22Rv1 (cell line): ENCODE data around the gene IQSEC2.

Experiments
- H3K27ac ChIP-seq: fragments of 450-650 bp; 2 replicates; pipeline ENCODE4 v1.5.1; 2017
- ZFX ChIP-seq: fragments of 450-650 bp; IDR thresholded peaks from 2 replicates; pipeline ENCODE4 v1.6.1; 2017; ENCODE audit warnings: antibody characterized with exemption, borderline replicate concordance
- TF ChIP-seq, protein P1 (sequence below): fragments of 450-650 bp; IDR thresholded peaks from 2 replicates; pipeline ENCODE4 v1.5.1; 2017; ENCODE audit warnings: mild to moderate bottlenecking

Gene IQSEC2

DNA sequence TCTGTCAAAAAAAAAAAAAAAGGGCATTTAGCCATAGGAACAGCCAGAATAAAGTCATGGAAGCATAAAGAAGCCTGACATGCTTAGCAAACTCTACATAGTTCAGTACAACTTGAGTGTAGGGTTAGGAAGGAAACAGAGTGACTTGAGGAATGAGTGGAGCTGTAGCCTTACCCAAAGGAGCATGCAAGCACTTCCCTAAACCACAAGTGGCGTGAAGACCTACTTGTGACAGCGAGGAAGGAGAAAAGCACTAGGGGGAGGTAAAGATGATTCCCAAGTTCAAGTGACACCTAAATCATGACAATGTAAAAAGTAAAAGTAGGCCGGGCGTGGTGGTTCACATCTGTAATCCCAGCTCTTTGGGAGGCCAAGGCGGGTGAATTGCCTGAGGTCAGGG lies 21.8 kb upstream of the IQSEC2 start:
- TF ChIP-seq ZFX: no peak
- TF ChIP-seq, protein P1, sequence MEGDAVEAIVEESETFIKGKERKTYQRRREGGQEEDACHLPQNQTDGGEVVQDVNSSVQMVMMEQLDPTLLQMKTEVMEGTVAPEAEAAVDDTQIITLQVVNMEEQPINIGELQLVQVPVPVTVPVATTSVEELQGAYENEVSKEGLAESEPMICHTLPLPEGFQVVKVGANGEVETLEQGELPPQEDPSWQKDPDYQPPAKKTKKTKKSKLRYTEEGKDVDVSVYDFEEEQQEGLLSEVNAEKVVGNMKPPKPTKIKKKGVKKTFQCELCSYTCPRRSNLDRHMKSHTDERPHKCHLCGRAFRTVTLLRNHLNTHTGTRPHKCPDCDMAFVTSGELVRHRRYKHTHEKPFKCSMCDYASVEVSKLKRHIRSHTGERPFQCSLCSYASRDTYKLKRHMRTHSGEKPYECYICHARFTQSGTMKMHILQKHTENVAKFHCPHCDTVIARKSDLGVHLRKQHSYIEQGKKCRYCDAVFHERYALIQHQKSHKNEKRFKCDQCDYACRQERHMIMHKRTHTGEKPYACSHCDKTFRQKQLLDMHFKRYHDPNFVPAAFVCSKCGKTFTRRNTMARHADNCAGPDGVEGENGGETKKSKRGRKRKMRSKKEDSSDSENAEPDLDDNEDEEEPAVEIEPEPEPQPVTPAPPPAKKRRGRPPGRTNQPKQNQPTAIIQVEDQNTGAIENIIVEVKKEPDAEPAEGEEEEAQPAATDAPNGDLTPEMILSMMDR: no peak
- H3K27ac ChIP-seq: peak overlapping the region; percentile 97

DNA sequence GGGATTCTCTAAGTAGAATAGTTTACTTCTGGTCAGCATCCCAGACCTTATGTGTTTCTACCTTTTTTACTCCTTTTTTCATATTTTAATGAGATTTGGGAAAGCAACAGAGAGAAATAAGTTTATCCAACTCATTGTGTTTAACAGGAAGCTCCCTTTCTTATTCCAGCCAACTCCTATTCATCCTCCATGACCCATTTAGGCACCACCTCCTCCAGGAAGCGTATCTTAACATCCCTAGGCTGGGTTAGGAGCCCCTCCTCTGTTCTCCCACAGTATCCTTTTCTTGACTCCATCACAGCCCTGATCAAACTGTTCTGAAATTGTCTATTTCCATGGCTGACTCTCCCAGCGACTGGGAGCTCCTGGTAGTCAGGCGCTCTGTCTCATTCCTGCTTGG lies 18.8 kb upstream of the IQSEC2 start:
- TF ChIP-seq ZFX: no peak
- TF ChIP-seq, protein P1: no peak
- H3K27ac ChIP-seq: peak overlapping the region; percentile 97

DNA sequence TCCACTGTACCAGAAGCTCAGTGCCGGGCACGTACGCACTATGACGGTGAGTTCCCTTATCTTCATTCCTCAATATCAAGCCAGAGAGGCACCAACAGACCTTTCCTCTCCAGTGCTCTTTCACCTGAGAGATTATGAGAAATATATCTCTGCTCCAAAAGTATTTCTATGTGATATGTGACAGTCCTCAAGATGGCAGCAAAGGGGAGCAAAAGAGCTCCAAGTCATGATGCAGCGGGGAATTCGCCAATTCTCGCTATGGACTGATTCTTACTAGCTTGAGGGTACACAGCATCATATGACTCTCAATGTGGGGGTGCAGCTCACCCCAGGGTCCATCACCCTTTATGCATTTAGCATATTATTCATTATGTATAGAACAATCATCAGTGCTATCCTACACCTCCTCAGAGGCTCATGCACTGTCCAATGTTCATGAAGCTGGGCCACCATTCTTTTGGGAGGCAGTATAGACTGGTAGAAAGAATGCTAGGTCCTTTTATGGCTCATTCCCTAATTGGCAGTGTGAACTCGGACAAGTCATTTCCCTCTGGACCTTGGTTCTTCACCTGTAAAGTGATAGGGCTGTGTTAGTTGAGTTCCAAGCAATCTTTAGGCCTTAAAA lies 12.8 kb upstream of the IQSEC2 start:
- peak overlapping the region; percentile 97 for H3K27ac ChIP-seq
- TF ChIP-seq, protein P1: peak; percentile 34
- no peak for TF ChIP-seq ZFX

DNA sequence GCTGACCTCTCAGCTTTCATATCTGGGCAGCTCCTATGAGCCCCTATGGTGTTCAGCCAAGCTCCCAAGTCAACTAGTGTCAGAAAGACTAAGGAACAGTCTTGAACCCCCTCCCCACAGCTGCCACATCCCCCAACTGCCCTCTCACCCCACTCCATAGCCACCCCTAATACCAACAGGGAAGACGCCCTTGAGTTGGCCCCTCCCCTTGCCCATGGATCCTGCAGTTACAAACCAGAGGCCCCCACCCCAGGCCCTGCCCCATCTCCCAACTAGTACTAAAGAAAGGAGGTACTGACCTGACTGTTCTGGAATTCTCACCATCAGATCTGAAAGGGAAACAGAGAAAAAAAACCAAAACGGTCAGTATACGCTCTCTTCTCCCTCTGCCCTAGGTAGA lies 10.2 kb upstream of the IQSEC2 start:
- peak overlapping the region; percentile 97 for H3K27ac ChIP-seq
- TF ChIP-seq ZFX: no peak
- TF ChIP-seq, protein P1: no peak

DNA sequence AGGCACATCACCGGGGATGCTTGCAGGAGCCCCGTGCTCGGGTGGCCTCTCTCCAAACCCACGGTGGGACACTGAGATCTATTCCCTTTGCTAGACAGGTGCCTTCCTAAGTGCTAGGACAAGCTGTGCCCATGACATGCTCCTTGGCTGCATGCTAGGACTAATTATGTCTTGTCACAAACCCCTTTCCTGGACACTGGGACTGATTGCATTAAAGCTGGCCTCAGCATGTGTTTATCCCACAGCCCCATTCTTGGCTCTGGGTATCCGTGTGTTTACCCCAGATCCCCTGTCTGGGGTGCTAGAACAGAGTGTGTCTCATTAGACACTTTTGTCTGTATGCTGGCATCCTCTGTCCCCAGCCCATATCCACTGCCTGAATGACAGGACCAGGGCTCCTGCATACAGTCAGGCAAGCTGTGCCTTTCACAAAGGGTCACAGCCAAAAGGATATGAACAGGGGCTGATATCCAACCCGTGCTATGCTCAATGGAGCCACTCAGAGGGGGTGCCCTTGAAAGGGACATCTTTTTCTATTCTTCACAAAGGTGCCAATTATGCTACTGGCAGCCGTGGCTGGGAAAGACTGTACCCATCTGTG lies 9.2 kb upstream of the IQSEC2 start:
- peak overlapping the region; percentile 97 for H3K27ac ChIP-seq
- TF ChIP-seq ZFX: no peak
- TF ChIP-seq, protein P1: no peak

DNA sequence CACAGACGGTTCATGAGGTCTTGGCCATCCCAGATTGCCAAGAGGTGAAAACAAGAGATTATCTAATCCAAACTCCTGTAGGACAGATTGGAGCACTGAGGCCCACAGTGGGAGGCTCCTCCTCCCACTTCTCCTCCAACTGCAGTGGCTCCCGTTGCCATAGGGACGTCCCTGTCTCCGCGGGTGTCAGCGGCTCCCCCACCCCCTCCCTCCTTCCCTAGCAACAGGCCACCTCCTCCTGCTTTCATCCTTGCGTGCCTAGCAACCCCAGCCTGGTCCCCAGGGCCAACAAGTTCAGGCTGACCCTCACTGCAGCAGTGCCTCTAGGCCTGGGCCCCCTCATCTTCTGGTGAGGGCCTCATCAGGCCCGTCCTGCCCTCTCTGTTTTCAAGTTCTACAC lies 6.8 kb upstream of the IQSEC2 start:
- TF ChIP-seq, protein P1: no peak
- no peak for TF ChIP-seq ZFX
- peak overlapping the region; percentile 97 for H3K27ac ChIP-seq

DNA sequence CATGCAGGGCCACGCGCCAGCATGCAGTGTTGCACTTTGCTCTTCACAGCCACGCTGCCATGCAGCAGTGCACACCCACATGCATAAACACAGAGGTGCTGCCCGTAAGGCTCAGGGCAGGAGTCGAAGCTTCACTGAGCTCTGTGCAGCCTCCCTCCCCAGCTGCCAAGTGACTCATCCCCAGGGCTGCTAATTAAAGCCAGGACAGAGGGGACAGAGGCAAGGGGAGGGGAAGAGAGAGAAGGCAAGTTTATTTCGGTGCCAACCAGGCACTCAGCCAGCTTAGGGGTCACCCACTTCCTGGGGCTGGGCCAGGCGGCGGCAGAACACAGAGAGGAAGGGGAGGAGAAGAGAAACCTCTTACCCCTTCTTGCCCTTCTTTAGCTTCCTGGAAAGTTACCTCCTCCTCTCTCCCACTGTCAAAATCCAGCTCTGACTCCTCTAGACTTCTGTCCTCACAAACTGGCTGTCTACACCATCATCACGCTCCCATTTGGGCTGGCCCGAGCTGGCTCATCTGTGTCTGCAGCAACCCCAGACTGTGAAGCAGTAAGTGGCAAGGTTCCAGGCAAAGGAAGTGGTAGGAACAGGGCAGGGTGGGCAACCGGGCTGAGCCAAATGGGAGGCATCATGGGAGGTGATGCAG lies 6.2 kb upstream of the IQSEC2 start:
- H3K27ac ChIP-seq: peak overlapping the region; percentile 97
- TF ChIP-seq, protein P1: no peak
- no peak for TF ChIP-seq ZFX
